ENCODE measurements around the gene RALB. TPM values are rescaled to one million over a fixed set of nuclear protein-coding genes. Genes with fewer than 3 reads are reported as not detected.
"Not testable (repeated sequence)": the region's sequence is repeated elsewhere in the genome, so short reads cannot be mapped to it uniquely, and the experiment has no call there.

Gene RALB
- total RNA-seq, 2 experiments from 2014 or later = 33.0 to 33.5 TPM

- ChIA-PET CTCF (interaction anchor here (1.2 kb wide), 1 partner anchor 15 kb away, joined by 3 read pairs; no protein-coding TSS in a partner anchor), POLR2A (no interaction called here)
Observed at GRCh38 chr2:120305937-120306490, 53.4 kb downstream of the RALB start.

DNA sequence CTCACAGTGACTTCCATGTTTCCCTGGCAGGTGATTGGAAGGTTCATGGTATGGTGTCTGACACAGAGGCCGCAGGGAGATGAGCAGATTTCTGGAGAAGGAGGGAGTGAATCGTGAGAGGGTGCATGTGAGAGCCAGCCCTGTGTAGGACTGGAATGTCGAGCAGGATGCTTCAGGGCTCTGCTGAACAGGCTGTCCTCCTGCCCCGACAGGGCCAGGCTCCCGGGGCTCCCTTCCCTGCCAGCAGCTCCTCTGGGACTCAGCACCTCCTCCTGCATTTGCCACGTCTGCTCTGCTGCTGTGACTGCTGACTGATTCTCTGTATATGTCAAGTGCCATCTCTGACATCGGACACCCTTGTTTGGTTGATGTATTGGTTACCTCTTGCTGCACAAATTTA lies 54.8 kb downstream of the RALB start:
- CTCF ChIA-PET = no interaction called here
- POLR2A ChIA-PET = no interaction called here

GRCh38 chr2:120308038-120308910 lies 55.6 kb downstream of the RALB start:
- POLR2A ChIA-PET = no interaction called here
- CTCF ChIA-PET = no interaction called here

- POLR2A ChIA-PET = no interaction called here
- CTCF ChIA-PET = interaction anchor here (0.9 kb wide), 1 partner anchor 77 kb away, joined by 3 read pairs; no protein-coding TSS in a partner anchor
Observed at GRCh38 chr2:120310136-120310535, 57.5 kb downstream of the RALB start.

DNA sequence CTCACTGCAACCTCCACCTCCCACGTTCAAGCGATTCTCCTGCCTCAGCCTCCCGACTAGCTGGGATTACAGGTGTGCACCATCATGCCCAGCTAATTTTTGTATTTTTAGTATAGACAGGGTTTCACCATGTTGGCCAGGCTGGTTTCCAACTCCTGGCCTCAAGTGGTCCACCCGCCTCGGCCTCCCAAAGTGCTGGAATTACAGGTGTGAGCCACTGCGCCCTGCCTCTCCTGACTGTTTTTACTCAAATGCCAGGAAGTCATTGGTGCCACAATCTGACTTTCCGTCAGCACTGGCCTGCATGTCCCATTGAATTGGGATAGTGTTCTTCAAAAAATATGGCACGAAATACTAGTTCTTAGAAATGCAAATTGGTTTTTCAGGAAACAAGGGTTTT lies 58.2 kb downstream of the RALB start:
- POLR2A ChIA-PET, CTCF ChIA-PET: not testable (repeated sequence)

- ChIA-PET POLR2A (no interaction called here), CTCF (interaction anchor here (1.1 to 3.8 kb wide), 13 partner anchors 10 to 368 kb away, joined by 3 to 22 read pairs (median 5); no protein-coding TSS in a partner anchor)
Observed at GRCh38 chr2:120312076-120312475, 59.4 kb downstream of the RALB start.

DNA sequence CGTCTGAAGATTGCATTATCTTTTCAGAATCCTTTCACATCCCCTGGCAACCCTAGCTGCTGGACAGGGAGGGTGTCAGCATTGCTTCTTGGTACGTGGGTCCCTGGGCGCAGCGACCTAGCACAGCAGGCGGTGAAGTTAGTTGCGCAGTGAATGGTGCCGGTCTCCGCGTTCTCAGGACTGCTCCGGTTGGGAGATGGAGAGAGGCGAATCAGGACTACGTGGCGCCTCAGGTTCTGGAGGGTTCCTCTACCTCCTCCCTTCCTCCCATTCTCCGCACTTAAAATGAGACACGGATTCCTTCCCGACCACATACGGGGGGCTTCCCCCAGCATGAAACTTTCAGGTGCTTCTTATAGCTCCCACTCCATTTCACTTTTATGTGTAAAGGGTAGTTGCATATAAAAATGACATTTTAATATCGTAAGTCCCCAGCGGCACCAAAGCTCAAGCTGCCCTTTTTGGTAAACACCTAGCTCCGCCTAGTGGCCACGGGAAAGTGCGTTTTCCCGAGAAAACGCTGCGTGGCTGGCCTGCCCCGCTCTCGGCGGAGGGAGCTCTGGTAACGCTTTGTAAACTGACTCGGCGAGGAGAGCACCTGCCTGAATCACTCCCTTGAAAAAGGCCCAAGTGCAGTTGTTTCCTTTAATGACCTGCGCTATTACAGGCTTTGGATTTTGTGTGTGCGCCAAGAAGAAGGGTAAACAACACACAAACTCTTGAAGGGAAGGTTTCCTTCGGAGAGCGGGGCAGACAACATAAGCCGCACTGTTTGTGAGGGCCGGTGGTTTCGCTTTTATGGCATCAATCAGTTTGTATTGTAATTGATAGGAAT lies 60.4 kb downstream of the RALB start:
- ChIA-PET CTCF (interaction anchor here (0.7 to 3.8 kb wide), 21 partner anchors 11 to 367 kb away, joined by 3 to 22 read pairs (median 4); no protein-coding TSS in a partner anchor), POLR2A (interaction anchor here (1.0 to 1.1 kb wide), 2 partner anchors 80 to 137 kb away, joined by 4 to 7 read pairs; no protein-coding TSS in a partner anchor)

DNA sequence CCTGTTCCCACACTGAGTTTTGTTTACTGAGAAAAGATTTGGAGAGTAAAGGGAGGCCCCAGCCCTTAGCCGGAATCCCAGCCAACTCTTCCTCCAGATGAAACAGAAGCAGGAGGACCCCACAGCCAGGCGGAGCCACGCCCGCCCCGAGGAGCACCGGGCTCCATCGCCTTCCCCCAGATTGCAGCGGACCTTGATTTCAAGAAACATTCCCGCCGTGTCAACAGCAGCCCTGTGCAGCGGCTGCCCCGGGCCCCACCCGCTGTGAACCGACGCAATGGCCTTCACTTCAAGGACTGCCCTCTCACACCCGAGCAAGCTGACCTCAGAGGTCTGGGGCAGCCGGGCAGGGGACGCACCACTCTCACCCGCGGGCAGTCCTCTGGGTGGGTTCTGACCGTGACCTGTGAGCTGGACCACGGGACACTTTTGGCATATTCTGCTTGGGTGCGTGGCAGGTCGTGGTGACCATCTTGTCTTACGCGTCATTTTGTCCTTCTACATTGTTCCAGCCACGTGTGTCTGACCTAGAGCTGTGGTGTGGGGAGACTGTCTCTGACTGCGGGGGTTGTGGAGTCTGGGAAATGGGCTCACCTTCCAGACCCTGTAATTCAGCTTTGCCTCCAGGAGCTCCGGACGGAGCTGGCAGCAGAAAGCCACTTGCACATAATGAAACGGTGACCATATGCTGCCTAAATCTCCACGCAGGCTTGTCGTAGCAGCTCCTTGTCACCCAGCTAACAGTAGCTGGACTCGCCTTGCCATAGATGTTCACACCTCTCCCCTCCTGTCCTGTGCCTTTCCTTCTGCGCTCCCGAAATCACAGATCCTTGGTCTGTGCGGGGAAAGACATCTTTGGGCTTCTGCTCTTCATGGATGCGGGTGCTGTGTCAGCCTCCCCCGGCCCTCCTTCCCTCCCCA lies 61.3 kb downstream of the RALB start:
- ChIA-PET CTCF (interaction anchor here (0.6 to 3.8 kb wide), 19 partner anchors 10 to 238 kb away, joined by 3 to 22 read pairs (median 4); no protein-coding TSS in a partner anchor), POLR2A (interaction anchor here (1.0 to 1.1 kb wide), 2 partner anchors 81 to 138 kb away, joined by 4 to 7 read pairs; no protein-coding TSS in a partner anchor)

DNA sequence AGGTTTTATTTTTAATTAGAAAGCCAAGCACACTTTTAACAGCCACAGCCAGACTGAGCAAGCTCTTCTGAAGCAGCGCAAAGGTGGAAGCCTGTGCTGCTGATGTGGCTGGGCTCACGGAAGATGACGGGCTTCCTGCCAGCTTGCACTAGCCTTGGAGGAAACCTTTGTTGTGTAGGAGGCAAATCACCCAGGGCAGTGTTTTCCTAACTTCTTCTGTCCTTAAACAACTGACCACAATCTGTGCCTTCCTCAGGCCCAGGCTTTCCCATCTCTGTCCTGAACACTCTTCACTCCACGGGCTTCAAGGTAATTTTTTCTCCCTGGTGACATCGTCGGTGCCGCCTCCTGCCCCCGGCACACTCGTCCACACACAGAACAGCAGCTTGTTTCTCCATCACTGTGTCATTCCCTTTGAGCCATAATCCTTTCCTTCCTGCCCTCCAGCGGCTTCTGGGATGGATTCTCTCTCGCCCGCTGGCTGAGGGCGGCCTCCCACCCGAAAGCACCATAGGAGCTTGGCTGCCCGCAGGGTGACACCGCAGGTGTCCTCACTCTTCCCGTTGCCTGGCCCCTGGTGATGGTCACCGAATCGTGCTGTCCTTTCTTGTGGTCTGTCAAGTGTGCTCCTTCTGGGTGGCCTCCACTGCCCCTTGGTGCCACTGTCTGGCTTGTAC lies 62.2 kb downstream of the RALB start:
- ChIA-PET POLR2A (no interaction called here), CTCF (interaction anchor here (1.5 to 3.8 kb wide), 3 partner anchors 83 to 139 kb away, joined by 5 to 22 read pairs (median 21); no protein-coding TSS in a partner anchor)

- ChIA-PET POLR2A (no interaction called here), CTCF (interaction anchor here (1.5 to 3.8 kb wide), 2 partner anchors 84 to 108 kb away, joined by 5 to 21 read pairs; no protein-coding TSS in a partner anchor)
Observed at GRCh38 chr2:120315367-120316033, 62.8 kb downstream of the RALB start.

- CTCF ChIA-PET = no interaction called here
- POLR2A ChIA-PET = no interaction called here
Observed at GRCh38 chr2:120316071-120316470, 63.4 kb downstream of the RALB start.

- ChIA-PET POLR2A (no interaction called here), CTCF (no interaction called here)
Observed at GRCh38 chr2:120316528-120317179, 64.0 kb downstream of the RALB start.

DNA sequence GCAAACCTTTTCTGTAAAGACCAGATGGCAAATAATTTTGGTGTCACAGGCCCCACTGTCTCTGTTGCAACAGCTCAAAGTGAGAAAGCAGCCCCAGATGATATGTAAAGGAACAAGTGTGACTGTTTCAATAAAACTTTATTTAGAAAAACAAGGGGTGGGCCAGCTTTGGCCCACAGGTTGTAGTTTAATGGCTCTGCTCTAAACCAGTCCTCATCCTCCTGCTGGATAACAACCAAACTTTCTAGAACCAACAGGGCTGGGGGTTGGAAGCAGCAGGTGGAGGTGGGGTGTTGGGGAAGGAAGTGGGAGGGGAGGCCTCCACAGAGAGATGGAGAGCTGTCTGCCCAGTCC lies 64.5 kb downstream of the RALB start:
- POLR2A ChIA-PET = no interaction called here
- CTCF ChIA-PET = no interaction called here

DNA sequence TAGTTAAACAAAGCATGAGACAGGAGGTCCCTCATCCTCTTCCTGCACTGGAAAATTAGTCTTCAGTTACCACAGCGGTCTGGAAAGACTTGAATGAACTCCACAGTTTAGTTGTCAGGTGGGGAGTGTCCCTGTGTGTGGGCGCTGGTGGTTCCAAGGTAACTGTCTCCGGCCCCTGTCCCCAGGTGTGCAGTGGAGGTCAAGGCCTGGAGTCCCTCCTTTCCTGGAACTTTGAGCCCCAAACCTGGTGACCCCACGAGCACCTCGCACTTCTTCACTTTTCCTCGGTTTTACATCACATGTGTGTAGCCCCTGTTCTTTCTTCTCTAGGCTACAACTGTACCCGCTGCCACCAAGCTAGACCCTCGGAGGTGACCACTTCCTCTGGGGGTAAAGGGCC lies 65.3 kb downstream of the RALB start:
- CTCF ChIA-PET = no interaction called here
- POLR2A ChIA-PET = no interaction called here

GRCh38 chr2:120318626-120319025 lies 66.0 kb downstream of the RALB start:
- POLR2A ChIA-PET = no interaction called here
- CTCF ChIA-PET = no interaction called here

DNA sequence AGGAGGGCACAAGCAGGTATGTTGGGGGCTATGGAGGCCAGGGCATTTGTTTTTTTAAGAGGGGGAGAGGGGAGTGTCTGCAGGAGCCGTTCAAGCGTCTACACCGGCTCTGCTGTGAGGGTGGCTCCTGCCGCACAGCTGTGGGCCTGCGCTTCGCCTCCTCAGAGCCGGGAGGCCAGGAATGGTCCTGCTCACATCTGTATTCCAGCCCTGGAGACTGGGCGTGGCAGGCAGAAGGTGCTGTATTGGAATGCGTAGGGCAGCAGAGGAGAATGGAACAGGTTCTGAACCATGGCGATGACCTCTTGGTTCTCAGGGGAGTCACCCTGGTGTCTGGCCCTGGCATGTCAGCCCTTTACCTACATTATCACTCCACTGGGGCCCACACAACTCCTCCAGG lies 66.5 kb downstream of the RALB start:
- ChIA-PET POLR2A (no interaction called here), CTCF (no interaction called here)

GRCh38 chr2:120319686-120320317 lies 67.2 kb downstream of the RALB start:
- CTCF ChIA-PET = no interaction called here
- POLR2A ChIA-PET = no interaction called here

All from activated CD8-positive, alpha-beta memory T cell treated with anti-CD3 and anti-CD28 coated beads for 36 hours (primary cell).